HepG2 (cell line): ENCODE results near the gene PPM1M. TPM values are rescaled to one million over a fixed set of nuclear protein-coding genes. Genes with fewer than 3 reads are reported as not detected.
A peak's percentile ranks its signal among the peaks of the same experiment; 100 is the strongest.

Experiments
- ARID4A ChIP-seq: sonication (generic); formaldehyde crosslinking; IDR thresholded peaks from 2 replicates; pipeline ENCODE4 v1.5.0; 2020; ENCODE audit warnings: mild to moderate bottlenecking, missing genetic modification reagents, borderline replicate concordance
- ERF ChIP-seq: IDR thresholded peaks from 2 replicates; pipeline ENCODE4 v1.6.1; 2018; ENCODE audit warnings: missing biosample characterization, missing genetic modification reagents
- GMEB2 ChIP-seq: IDR thresholded peaks from 2 replicates; pipeline ENCODE4 v1.6.1; 2016; ENCODE audit warnings: missing biosample characterization, missing genetic modification reagents, low read depth
- HDAC6 ChIP-seq: fragments of 200-600 bp; sonication (generic); IDR thresholded peaks from 2 replicates; pipeline ENCODE4 v1.7.0; 2017; ENCODE audit warnings: mild to moderate bottlenecking, antibody characterized with exemption, low read length, low read depth
- HNF1A ChIP-seq, 2 experiments: sonication (generic) in 1 of 2; formaldehyde crosslinking in 1 of 2; IDR thresholded peaks; 2 replicates each; pipeline versions ENCODE4 v1.4.0 to v1.6.1; 2016 to 2020; ENCODE audit warnings: borderline replicate concordance in 1 of 2, low read depth in 1 of 2, mild to moderate bottlenecking in 1 of 2, missing genetic modification reagents in 1 of 2
- KMT2A ChIP-seq: sonication (generic); formaldehyde crosslinking; IDR thresholded peaks from 2 replicates; pipeline ENCODE4 v1.4.0; 2020; ENCODE audit warnings: missing genetic modification reagents
- MEIS2 ChIP-seq: sonication (generic); formaldehyde crosslinking; IDR thresholded peaks from 2 replicates; pipeline ENCODE4 v1.9.0; 2021; ENCODE audit warnings: mild to moderate bottlenecking, missing genetic modification reagents
- NFIC ChIP-seq: IDR thresholded peaks from 2 replicates; pipeline ENCODE4 v1.6.1; 2012; ENCODE audit warnings: mild to moderate bottlenecking, low read length, inconsistent platforms
- NKX3-1 ChIP-seq: sonication (generic); formaldehyde crosslinking; IDR thresholded peaks from 2 replicates; pipeline ENCODE4 v1.5.0; 2020; ENCODE audit warnings: missing genetic modification reagents
- NR2F6 ChIP-seq, 2 experiments: IDR thresholded peaks; 2 replicates each; pipeline ENCODE4 v1.6.1; 2016; ENCODE audit warnings: antibody characterized with exemption in 1 of 2, mild to moderate bottlenecking in 1 of 2
- RFX1 ChIP-seq: fragments of 450-650 bp; IDR thresholded peaks from 2 replicates; pipeline ENCODE4 v1.6.1; 2017
- RFX3 ChIP-seq: IDR thresholded peaks from 2 replicates; pipeline ENCODE4 v1.6.1; 2016; ENCODE audit warnings: missing biosample characterization, missing genetic modification reagents
- SOX6 ChIP-seq, 2 experiments: fragments of 450-650 bp in 1 of 2; sonication (generic) in 1 of 2; formaldehyde crosslinking in 1 of 2; IDR thresholded peaks; 2 replicates each; pipeline versions ENCODE4 v1.4.0 to v1.6.1; 2017 to 2020; ENCODE audit warnings: antibody characterized with exemption in 1 of 2, mild to moderate bottlenecking in 1 of 2, missing genetic modification reagents in 1 of 2
- TBP ChIP-seq: sonication (generic); formaldehyde crosslinking; IDR thresholded peaks from 2 replicates; pipeline ENCODE4 v1.5.0; 2020; ENCODE audit warnings: missing genetic modification reagents
- TFDP2 ChIP-seq: sonication (generic); formaldehyde crosslinking; IDR thresholded peaks from 2 replicates; pipeline ENCODE4 v1.4.0; 2020; ENCODE audit warnings: missing genetic modification reagents
- ZNF101 ChIP-seq: sonication (generic); formaldehyde crosslinking; IDR thresholded peaks from 2 replicates; pipeline ENCODE4 v1.4.0; 2020; ENCODE audit warnings: mild to moderate bottlenecking, low read depth, missing genetic modification reagents, borderline replicate concordance
- ZNF20 ChIP-seq: sonication (generic); formaldehyde crosslinking; IDR thresholded peaks from 2 replicates; pipeline ENCODE4 v1.4.0; 2020; ENCODE audit warnings: mild to moderate bottlenecking, moderate library complexity, missing genetic modification reagents
- polyA plus RNA-seq, 8 experiments: library from polyadenylated mRNA; depleted of rRNA in 3 of 8; stranded (reverse) in 7 of 8; unstranded in 1 of 8; fragments of >200 nt; fragmentation: Illumina TruSeq in 4 of 8; extraction: Trizol in 4 of 8; gene quantifications; 2 replicates each; pipeline versions ENCODE4 v1.2.1 to v1.2.3, GENCODE V29; 2011 to 2016; ENCODE audit warnings: low read depth in 4 of 8, missing spikeins in 1 of 8, mixed read lengths in 1 of 8; ENCODE audit not compliant: insufficient read depth in 1 of 8
- total RNA-seq, 5 experiments: library from RNA; depleted of rRNA; stranded (reverse); fragments of >200 nt; fragmentation: Illumina TruSeq; extraction: Trizol; gene quantifications; 2 replicates each; pipeline ENCODE4 v1.2.3, GENCODE V29; 2016; ENCODE audit warnings: low read depth in 1 of 5

PPM1M gene
- total and polyA plus RNA-seq, 2 of the 13 experiments (the other 11 are each of a cell fraction or from before 2014, with no cell fraction given), result 2.5 to 5.9 TPM

- TF ChIP-seq MEIS2 (CRISPR knock-in tag) (no peak), RFX1 (no peak), GMEB2 (CRISPR knock-in tag) (no peak), KMT2A (no peak), ERF (CRISPR knock-in tag) (no peak), NR2F6 (IDR thresholded peaks at IDR 0.05) (no peak), NR2F6 (CRISPR knock-in tag; IDR thresholded peaks at IDR 0.05) (peak; percentile 25; the same call in 1 of the 2 replicates), SOX6 (IDR thresholded peaks at IDR 0.05) (no peak), SOX6 (CRISPR knock-in tag; IDR thresholded peaks at IDR 0.05) (peak; percentile 12; the same call in 1 of the 2 replicates), HNF1A (IDR thresholded peaks at IDR 0.05; ENCODE audit: low read depth) (no peak), HNF1A (CRISPR knock-in tag; IDR thresholded peaks at IDR 0.05; ENCODE audit: borderline replicate concordance) (no peak; the same call in 1 of the 2 replicates), TBP (no peak), ZNF101 (CRISPR knock-in tag) (no peak), RFX3 (CRISPR knock-in tag) (no peak), TFDP2 (CRISPR knock-in tag) (no peak), NKX3-1 (no peak), HDAC6 (no peak), NFIC (no peak), ARID4A (CRISPR knock-in tag) (peak; percentile 13; the same call in 1 of the 2 replicates), ZNF20 (no peak)
These were observed 36.6 kb downstream of the PPM1M start (continued) for GRCh38 chr3:52281981-52282801.
